GM19043 (cell line): ENCODE results near the gene RBMS3.
"Not testable (repeated sequence)": the region's sequence is repeated elsewhere in the genome, so short reads cannot be mapped to it uniquely, and the experiment has no call there.

ENCODE experiments used
- ATAC-seq: cut with Tn5 transposase; IDR thresholded peaks from one replicate; pipeline ENCODE4 v1.9.1; 2021; ENCODE audit warnings: low read depth; ENCODE audit not compliant: unreplicated experiment

RBMS3 gene

DNA sequence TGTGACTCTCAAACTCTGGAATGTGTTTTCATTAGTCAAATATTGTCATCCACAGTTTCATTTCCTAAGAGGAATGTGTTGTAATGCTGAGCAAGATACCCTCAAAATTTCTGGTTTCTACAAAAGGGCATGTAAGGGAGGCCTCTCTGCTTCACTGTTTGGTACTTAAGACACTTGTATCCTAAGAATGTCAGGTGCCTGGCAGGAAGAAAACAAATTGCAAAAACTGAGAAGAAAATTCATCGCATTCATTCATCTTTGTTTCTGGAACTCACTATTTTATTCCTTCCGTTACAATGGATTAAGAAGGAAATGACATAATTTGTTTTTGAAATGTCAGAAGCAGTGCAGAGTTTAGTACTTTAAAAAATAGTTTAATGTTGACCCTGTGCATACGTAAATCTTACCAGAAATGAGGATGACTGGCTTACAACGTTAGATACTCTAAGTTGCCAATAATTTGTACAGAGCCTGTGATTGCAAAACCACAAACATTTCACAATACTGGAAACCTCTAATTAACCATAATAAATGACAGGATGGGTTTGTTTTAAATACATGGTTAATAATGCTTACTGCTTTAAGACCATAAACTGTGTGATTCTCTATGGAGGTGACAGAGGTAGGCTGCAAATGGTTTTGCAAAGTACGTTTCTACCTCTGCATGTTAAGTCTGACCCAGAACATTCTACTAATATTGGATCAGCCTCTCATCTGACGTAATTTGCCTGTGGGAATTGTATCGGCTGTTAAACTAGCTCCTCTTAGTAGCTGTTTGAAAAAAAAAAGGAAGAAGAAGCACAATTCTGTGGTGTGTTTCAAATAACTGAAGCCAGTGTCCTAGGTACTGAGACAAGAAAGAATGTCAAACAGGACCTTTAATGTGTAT is 477.8 kb downstream of the RBMS3 start:
- no peak for ATAC-seq

DNA sequence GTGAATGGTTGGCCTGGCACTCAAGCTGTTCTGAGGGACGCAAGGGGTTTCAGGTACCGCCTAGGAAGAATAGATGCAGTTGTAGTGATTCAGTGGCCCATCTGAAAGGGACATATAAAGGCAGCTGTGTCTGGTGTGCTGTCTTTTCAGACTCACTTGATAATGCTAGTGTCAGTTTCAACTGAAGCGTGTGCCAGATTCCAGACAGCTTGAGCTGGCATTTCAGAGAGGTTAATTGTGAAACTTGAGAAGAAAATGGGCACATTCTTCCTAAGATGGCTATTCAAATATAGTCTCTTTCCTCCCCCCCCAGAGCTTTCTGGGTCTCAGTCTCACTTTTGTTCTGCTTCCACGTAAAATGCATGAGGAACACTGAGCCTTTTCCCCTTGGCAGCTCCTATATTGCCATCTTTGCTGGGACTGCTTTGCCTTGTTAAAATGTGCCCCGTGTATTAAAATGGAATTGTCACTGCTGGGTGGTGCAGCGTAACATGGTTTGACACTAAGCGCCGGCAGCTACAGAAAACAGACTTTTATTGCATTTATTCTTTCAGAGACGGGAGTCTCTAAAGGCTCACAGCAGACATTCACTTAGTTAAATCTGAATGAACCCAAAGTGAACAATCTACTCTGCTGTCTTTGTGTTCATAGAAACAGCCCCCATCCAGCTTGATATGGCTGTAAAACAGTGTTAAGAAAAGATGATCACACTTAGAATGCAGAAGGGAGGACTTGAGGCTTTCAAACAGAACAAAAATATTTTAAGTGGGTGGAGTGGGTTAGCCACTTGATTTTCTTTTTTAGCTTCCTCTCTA is 478.7 kb downstream of the RBMS3 start:
- no peak for ATAC-seq

DNA sequence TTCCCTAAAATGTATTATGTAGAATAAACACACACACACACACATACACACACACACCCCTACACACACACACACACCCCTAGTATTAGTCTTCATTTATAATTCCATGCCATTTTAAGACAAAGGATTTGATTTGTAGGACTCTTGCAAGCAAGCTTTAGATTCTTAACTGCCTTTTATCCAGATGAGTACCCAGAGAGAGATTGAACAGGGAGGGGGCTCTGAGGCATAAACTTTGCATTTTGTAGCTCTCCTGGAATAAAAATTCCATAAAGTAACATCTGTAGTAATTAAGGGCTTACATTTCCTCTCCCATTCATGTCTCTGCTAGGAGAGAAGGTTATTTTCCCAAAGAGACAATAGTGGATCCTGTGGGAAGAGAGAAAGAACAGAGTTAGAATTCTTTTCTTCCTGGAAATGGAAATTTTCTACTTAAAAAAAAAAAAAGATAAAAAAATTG is 479.4 kb downstream of the RBMS3 start:
- no peak for ATAC-seq

DNA sequence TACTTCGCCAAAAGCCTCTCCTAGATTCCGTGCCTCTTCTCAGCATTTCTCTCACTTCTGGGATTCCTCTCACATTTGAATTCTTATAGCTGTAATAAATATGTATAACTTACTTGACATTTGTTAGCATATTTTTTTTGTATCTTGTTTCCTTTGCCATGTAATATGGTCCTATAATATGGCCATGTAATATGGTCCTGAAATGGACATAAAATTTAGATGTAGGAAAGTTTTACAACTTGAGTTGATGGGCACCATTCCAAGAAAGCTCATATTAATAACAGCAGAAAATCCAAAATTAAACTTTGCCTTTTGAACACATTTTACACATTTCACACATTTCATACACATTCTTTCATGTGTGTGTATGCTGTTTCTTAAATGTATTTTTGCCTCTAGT is 480.6 kb downstream of the RBMS3 start:
- no peak for ATAC-seq

DNA sequence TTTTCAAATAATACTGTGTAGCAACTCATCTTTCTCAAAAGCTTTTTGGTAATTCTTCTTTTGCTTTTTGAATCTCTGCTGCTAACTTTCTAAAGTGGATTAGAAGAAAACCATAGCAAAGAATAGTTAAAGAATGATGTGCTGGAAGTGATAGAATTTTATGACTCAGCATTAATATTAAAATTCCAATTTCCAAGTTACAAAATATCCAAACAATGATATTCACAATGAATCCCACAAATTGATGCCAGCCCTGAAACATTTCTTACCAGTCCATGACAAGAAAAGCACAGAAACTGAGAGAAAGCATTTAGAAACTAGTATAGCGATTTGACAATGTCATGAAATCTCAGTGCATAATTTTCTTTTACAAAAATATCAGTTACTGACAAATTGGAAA is 482.2 kb downstream of the RBMS3 start:
- ATAC-seq = no peak

DNA sequence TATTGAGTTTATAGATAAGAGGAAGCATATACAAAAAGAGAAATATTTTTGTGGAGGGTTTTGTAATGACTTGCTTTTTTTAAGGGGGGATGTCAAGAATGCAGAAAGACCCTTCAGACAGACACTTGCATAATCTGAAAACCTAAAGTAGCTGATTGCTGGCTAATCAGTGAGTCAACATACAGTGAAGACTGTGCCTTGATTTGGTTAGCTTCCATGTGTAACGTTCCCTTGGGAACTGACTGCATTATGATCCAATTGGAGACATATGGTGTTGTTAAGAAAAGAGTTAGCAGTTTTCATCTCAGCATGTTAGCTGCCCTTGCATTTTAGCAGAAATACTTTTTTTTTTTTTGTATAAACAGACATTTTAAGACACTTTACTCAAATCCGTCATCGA is 483.2 kb downstream of the RBMS3 start:
- no peak for ATAC-seq

DNA sequence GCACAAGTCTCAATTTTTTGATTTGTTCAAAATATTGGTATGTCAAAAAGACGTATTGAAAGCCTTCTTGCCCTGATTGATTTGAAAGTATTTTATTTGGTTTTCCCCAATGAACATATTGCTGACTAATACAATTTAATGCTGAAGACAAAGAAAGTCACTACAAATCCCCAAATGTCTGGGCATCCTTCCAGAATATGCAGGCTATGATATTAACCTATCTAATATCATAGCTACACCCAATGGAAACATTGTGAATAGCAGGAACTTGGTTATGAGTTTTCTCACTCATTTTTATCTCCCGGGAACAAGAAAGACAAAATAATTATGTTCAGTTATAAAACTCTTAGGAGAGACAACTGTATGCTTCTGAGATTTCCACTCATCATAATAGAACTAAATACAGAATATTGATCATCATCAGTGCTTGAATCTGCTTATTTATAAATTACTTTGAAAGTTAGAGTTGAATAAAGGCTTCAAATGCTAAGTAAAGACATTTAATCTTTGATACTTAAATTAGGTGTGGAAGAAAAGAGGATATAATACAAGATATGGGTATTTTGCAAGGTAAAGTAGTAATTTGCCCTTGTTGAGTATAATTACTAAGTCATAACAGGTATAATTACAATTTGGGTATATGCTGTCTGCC is 483.9 kb downstream of the RBMS3 start:
- no peak for ATAC-seq

DNA sequence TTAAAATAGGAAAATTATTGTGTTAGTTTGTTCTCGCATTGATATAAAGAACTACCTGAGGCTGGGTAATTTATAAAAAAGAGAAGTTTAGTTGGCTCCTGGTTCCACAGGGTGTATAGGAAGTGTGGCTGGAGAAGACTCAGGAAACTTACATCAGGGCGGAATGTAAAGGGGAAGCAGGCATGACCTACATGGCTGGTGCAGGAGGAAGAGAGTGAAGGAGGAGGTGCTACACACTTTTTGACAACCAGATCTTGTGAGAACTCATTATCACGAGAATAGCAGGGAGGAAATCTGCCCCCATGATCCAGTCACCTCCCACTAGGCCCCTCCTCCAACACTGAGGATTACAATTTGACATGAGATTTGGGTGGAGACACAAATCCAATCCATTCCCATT is 490.7 kb downstream of the RBMS3 start:
- ATAC-seq = no peak

DNA sequence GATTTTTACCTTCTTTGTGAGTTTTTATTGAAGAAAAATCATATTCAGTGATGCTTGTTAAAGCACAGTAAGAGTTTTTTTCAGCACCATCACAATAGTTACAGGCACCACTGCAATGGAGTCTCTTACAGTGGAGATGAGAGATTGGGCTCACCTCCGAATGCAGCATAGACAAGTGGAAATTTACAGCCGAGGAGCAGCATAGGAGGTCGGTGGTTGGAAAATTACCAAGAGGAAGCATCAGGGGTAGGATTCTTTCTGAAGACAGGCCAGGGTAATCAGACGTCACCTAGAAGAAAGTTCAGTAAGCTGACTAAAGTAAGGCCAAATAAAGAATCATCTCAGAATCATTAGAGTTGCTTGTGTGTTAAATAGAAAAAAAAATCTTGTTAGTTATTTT is 491.6 kb downstream of the RBMS3 start:
- no peak for ATAC-seq

DNA sequence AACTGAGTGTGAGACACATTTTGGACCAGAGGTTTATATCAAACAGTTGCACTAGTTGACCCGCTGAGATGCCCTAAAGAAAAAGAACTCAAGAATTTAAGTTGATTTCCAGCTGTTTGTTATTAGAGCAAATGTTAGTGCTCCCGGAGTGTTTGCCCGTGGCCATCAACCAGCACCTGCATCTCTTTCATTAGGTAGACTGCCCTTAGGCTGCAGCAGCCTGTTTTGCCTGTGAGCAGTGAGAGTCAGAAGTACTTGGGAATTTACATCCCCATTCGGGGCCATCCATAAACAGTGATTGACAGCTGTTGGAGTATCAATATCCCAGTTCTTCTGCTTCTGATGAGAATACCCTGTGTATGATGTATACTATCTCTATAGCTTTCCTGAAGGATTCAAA is 492.6 kb downstream of the RBMS3 start:
- ATAC-seq = no peak

DNA sequence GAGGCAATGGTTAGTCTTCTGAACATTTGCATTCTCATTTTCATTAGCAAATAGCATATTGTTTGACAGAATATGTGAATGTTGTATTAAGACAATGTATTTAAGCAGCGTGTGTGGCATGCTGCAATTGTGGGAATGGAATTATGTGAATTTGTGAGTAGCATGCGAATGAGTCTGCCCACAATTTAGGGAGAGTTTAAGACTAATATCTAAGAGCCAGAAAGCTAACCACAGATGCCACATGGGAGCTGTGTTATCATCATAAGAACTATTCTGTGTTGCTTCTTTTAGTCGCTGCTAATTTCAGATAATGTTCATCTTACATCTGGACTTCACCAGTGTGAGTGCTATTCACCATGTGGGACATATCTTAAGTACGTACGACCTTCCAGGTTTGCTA is 494.5 kb downstream of the RBMS3 start:
- no peak for ATAC-seq

DNA sequence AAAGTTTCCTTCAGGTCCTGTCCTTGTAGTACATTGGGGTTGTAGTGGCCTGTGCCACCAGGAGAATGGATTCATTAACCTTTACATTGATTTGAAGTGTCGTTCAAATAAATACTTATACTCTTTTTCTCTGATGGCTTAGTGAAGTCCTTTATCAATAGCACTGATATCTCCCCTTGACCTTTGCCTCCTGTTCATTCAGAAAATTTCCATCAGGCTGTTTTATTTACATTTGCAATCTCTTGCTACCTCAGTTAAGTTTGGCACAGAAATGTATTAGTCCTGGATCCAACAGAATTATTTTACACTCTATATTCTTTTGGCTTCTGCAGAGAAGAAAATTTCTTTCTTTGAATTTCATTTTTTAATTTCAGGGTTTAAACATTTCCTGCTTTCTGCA is 497.0 kb downstream of the RBMS3 start:
- ATAC-seq = no peak

DNA sequence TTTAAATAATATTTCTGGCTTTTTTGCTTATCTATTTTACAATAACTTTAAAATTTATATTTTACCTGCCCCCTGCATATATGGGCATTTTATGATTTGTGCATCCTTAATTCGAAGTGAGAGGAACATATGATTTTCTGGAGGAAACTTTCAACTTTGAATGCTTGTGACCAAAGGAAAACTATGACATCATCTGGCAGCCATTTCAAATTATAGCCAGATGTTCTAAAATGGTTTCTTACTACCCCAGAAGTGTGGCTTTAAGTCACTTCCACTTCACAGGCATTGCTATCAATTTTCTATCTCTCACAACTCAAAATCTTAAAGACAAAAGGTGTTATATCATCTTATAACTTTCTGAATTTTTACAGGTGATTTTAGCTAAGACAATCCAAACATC is 508.8 kb downstream of the RBMS3 start:
- ATAC-seq = no peak

DNA sequence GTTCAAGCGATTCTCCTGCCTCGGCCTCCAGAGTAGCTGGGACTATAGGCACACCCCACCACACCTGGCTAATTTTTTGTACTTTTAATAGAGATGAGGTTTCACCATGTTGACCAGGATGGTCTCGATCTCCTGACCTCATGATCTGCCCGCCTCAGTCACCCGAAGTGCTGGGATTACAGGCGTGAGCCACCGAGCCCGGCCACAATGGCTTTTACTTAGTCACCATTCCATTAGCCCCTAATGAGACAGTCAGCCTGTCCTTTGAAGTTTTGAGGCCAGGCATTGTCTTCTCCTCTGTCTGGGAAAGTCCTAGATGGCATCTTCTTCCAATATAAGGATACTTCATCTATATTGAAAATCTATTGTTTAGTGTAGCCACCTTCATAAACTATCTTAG is 515.9 kb downstream of the RBMS3 start:
- ATAC-seq = no peak

DNA sequence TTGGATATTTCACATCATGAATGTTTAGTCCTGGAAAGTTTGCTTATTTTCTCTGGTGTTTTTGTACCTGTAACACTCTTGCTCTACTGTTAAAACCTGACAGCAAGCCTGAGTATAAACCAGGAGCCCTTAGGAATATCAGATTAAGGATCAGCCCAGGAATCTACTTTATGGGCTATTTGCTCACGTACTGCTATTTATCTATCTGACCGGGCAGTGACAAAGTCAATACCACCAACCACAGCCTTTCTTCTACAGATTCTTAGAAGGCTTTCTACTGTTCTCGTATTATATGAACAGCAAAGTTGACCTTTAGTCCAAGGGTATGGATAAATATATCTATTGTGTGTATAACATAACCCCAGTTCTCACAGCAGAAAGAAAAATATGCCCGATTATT is 521.2 kb downstream of the RBMS3 start:
- no peak for ATAC-seq

DNA sequence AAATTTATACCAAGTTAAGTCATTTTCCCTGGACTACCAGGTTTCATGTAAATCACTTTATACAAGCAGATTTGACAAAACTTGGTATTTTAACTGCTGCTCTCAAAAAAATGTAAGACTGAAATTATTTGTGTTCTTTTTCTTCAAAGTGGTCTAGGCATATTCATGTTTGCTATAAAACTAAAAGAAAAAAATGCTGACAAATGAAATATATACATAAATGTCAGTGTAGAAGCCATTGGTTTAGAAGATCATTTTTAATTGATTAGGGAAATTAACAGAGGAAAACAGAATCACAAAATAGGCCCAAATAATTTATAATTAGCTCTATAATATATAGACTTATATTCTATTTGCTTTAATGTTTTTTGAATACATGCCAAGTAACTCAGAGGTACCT is 523.2 kb downstream of the RBMS3 start:
- ATAC-seq = no peak

DNA sequence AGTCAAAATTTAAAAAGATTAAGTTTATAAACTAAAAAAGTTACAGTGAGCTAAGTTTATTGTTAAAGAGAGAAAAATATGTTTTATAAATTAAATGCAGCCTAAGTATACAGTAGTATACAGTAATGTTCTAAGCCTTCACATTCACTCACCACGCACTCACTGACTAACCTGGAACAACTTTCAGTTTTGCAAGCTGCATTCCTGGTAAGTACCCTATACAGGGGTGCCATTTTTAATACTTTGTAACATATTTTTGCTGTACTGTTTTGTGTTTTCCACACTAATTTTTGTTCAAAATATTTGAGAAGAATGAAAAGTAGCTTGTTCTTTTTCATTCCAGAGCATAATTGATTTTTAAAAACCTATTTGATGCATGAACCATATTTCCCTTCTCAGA is 524.9 kb downstream of the RBMS3 start:
- ATAC-seq = no peak

DNA sequence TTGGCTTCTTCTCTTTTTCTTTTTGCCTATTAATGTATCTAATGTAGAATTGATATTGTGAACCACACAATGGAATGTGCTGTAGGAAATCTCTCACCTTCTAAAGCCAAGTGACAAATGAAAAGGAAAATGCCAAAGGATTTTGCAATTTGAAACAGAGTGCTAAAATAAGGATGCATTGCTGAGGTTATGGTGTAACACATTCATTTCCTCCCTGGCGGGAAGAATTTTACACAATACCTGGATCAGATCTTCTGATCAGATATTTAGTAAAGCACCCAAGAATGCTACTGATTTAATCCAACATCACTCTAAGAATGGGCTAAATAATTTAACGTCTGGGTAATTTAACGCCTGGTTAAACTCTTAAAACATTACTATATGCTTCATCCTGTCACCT is 527.5 kb downstream of the RBMS3 start:
- not testable (repeated sequence) for ATAC-seq

DNA sequence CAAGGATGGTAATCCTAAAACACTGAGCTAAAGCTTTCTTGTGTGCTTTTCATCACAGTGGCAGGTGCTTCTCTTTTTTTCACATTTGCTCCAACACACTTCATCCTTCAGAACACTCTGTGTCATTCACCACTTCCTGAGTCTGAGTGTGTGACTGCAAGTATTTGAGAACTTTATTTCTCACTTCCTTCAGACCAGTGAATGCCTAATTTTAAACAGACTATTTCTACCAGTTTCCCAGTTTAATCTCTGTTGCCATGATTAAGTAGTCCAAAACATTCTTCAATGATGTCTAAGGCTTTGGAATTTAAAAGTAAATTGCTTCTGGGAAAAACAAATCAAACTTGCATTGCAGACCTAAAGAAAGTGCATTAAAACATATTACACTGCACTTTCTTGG is 541.2 kb downstream of the RBMS3 start:
- no peak for ATAC-seq

DNA sequence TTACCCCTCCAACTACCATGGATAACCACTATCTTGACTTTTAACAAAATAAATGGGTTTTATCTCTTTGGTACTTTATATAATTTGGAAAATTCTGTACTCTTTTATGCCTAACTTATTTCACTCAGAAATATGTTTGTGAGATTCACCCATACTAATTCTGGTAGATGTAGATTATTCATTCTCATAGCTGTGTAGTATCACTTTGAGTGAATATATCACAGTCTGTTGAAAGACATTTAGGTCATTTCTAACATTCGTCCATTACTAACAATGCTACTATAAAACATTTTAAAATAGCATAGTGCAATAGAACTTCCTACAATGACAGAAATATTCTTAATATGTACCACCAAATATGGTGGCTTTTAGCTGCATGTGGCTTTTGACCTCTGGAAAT is 542.4 kb downstream of the RBMS3 start:
- no peak for ATAC-seq

DNA sequence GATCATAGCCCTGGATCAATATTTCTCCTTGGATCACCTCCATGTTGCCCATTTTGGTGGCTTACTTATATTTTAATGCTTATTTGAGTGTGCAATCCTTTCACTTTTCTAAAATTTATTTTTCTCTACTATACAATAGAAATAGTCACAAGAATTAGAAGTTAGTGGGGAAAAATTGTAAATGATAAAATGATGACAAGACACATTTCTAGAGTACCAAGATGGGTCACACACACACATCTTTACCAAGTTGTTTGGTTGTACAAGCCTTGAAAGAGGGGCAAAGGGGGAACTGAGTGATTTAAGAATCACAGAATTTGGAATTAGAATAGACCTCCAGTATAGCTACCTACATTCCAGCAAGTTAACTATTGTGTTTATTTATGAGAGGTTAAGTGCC is 545.8 kb downstream of the RBMS3 start:
- no peak for ATAC-seq
